Muscle of leg (tissue), 11 donors: ENCODE measurements around the gene S100A12. TPM values are rescaled to one million over a fixed set of nuclear protein-coding genes. Genes with fewer than 3 reads are reported as not detected.
A peak's percentile ranks its signal among the peaks of the same experiment; 100 is the strongest.
"Not testable (repeated sequence)": the region's sequence is repeated elsewhere in the genome, so short reads cannot be mapped to it uniquely, and the experiment has no call there.

Experiments used
- DNase-seq: peaks from one replicate; pipeline ENCODE4 v3.0.0; 2013
- H3K27ac ChIP-seq: one replicate; pipeline ENCODE4 v1.5.1; 2013; ENCODE audit warnings: mild to moderate bottlenecking, low read length, control low read depth
- H3K27me3 ChIP-seq: one replicate; pipeline ENCODE4 v1.6.1; 2013; ENCODE audit warnings: low read length; ENCODE audit not compliant: control insufficient read depth, insufficient read depth
- H3K36me3 ChIP-seq: one replicate; pipeline ENCODE4 v1.6.1; 2013; ENCODE audit warnings: low read length; ENCODE audit not compliant: control insufficient read depth, insufficient read depth
- H3K4me1 ChIP-seq: one replicate; pipeline ENCODE4 v1.6.1; 2013; ENCODE audit warnings: low read length; ENCODE audit not compliant: control insufficient read depth, insufficient read depth
- H3K4me3 ChIP-seq: one replicate; pipeline ENCODE4 v1.5.1; 2013; ENCODE audit warnings: low read length, control low read depth
- H3K9me3 ChIP-seq: replicated peaks from 2 replicates; pipeline ENCODE4 v1.6.1; 2013; ENCODE audit warnings: low read depth, low read length; ENCODE audit not compliant: control insufficient read depth
- WGBS: methylation state at CpG from one replicate; pipeline ENCODE4 v1.1.5; 2013; ENCODE audit warnings: missing lambda C conversion rate; ENCODE audit not compliant: insufficient coverage; 5-methylcytosine and 5-hydroxymethylcytosine counted together
- polyA plus RNA-seq, 8 donors: library from polyadenylated mRNA; unstranded; fragments of 120-200 nt; gene quantifications; one replicate each; pipeline versions ENCODE4 v1.2.1 to v1.2.3, GENCODE V29; 2013; ENCODE audit warnings: inconsistent platforms in 1 of 8, low replicate concordance in 1 of 8; ENCODE audit not compliant: insufficient read length in 8 of 8, insufficient read depth in 1 of 8
- total RNA-seq: library from RNA; stranded (reverse); fragments of 120-200 nt; gene quantifications from one replicate; pipeline ENCODE4 v1.2.4, GENCODE V29; 2013

The S100A12 gene
- total and polyA plus RNA-seq, 9 donors, result 1.4 to 4.6 (median 2.7) TPM

GRCh38 chr1:153354515-153355193 lies 20.8 kb downstream of the S100A12 start:
- Histone ChIP-seq H3K4me1 (no peaks in the 10 kb centered on the region), H3K36me3 (no peaks in the 10 kb centered on the region), H3K27ac (no peak overlapping the region), H3K9me3 (no peaks in the 10 kb centered on the region), H3K27me3 (peaks cover 2% of the 10 kb centered on the region), H3K4me3 (no peak overlapping the region)
- 60% methylated on average over 6 of the region's 8 CpGs for WGBS
- no peak for DNase-seq

GRCh38 chr1:153353226-153353947 lies 22.0 kb downstream of the S100A12 start:
- no peak for DNase-seq
- Histone ChIP-seq H3K36me3 (no peaks in the 10 kb centered on the region), H3K27ac (no peak overlapping the region), H3K27me3 (peaks cover 3% of the 10 kb centered on the region), H3K4me1 (no peaks in the 10 kb centered on the region), H3K4me3 (no peak overlapping the region), H3K9me3 (no peaks in the 10 kb centered on the region)
- 78% methylated on average over 5 of the region's 7 CpGs for WGBS

GRCh38 chr1:153352523-153352922 lies 22.9 kb downstream of the S100A12 start:
- WGBS, result 0% methylated on average over 4 of the region's 4 CpGs
- H3K27ac ChIP-seq, result no peak overlapping the region
- H3K4me3 ChIP-seq, result no peak overlapping the region
- peaks cover 8% of the 10 kb centered on the region for H3K27me3 ChIP-seq
- no peaks in the 10 kb centered on the region for H3K4me1 ChIP-seq
- DNase-seq, result peak; percentile 71
- H3K36me3 ChIP-seq, result no peaks in the 10 kb centered on the region
- H3K9me3 ChIP-seq, result no peaks in the 10 kb centered on the region

GRCh38 chr1:153350321-153350957 lies 25.0 kb downstream of the S100A12 start:
- Histone ChIP-seq H3K4me1 (no peaks in the 10 kb centered on the region), H3K27me3 (peaks cover 8% of the 10 kb centered on the region), H3K4me3 (no peak overlapping the region), H3K9me3 (no peaks in the 10 kb centered on the region), H3K27ac (no peak overlapping the region), H3K36me3 (no peaks in the 10 kb centered on the region)
- no CpG with 5 or more reads among the region's 1 CpG for WGBS
- DNase-seq, result no peak

- Histone ChIP-seq H3K4me3 (no peak overlapping the region), H3K4me1 (no peaks in the 10 kb centered on the region), H3K27me3 (peaks cover 8% of the 10 kb centered on the region), H3K27ac (no peak overlapping the region), H3K9me3 (no peaks in the 10 kb centered on the region), H3K36me3 (no peaks in the 10 kb centered on the region)
- DNase-seq, result no peak
- WGBS, result 57% methylated on average over 11 of the region's 17 CpGs
These were observed 25.8 kb downstream of the S100A12 start for GRCh38 chr1:153349363-153350320.

- H3K27me3 ChIP-seq, result peaks cover 10% of the 10 kb centered on the region
- no peaks in the 10 kb centered on the region for H3K36me3 ChIP-seq
- H3K27ac ChIP-seq, result no peak within 1 kb of the TSS
- DNase-seq, result no peak
- H3K4me1 ChIP-seq, result no peaks in the 10 kb centered on the region
- H3K9me3 ChIP-seq, result no peaks in the 10 kb centered on the region
- H3K4me3 ChIP-seq, result no peak within 1 kb of the TSS
- WGBS, result 62% methylated on average over 5 of the region's 10 CpGs
These were observed 26.7 kb downstream of the S100A12 start, which contains the start of gene PGLYRP4 for GRCh38 chr1:153348511-153349362. TSS of gene PGLYRP4 (minus strand) at chr1:153348841. CDS start at chr1:153347932, 909 bp downstream.

GRCh38 chr1:153347856-153348255 lies 27.6 kb downstream of the S100A12 start:
- peaks cover 10% of the 10 kb centered on the region for H3K27me3 ChIP-seq
- H3K36me3 ChIP-seq, result no peaks in the 10 kb centered on the region
- 64% methylated on average over 4 of the region's 7 CpGs for WGBS
- no peak overlapping the region for H3K27ac ChIP-seq
- no peaks in the 10 kb centered on the region for H3K9me3 ChIP-seq
- no peaks in the 10 kb centered on the region for H3K4me1 ChIP-seq
- no peak overlapping the region for H3K4me3 ChIP-seq
- no peak for DNase-seq

- not testable (repeated sequence) for H3K27ac ChIP-seq, H3K9me3 ChIP-seq, H3K36me3 ChIP-seq, H3K4me1 ChIP-seq, H3K4me3 ChIP-seq, DNase-seq
- 93% methylated on average over 5 of the region's 14 CpGs for WGBS
- H3K27me3 ChIP-seq, result peaks cover 10% of the 10 kb centered on the region
These were observed 28.4 kb downstream of the S100A12 start for GRCh38 chr1:153347049-153347448.

GRCh38 chr1:153346077-153346723 lies 29.2 kb downstream of the S100A12 start:
- Histone ChIP-seq H3K36me3 (no peaks in the 10 kb centered on the region), H3K9me3 (no peaks in the 10 kb centered on the region), H3K4me3 (no peak overlapping the region), H3K27ac (no peak overlapping the region), H3K4me1 (no peaks in the 10 kb centered on the region), H3K27me3 (peaks cover 12% of the 10 kb centered on the region)
- no peak for DNase-seq
- WGBS, result no CpG with 5 or more reads among the region's 6 CpGs
